ENCODE results near the gene FCHSD2. TPM values are rescaled to one million over a fixed set of nuclear protein-coding genes. Genes with fewer than 3 reads are reported as not detected.

FCHSD2 gene
- 10 to 100 TPM in 2 of 4 donors, 1 to 10 TPM in 2; 2.0 to 25.1 (median 7.9) TPM for polyA plus RNA-seq
- long read RNA-seq, donor 1, result 0 reads
- long read RNA-seq, donor 2, result 0 reads
- long read RNA-seq, donor 3, result 0 reads
- long read RNA-seq, donor 4, result 0 reads
- long read RNA-seq, donor 5, partial matches to known transcripts, result 0 of 1 reads
- long read RNA-seq, donor 5, other reads (novel, unspliced or antisense), result 0 of 1 reads
- long read RNA-seq, donor 6, partial matches to known transcripts, result 0 of 1 reads
- long read RNA-seq, donor 6, other reads (novel, unspliced or antisense), result 0 of 1 reads
- long read RNA-seq, donor 7, result 0 reads
- long read RNA-seq, donor 8, result 0 reads
- long read RNA-seq, donor 9, partial matches to known transcripts, result 0 of 1 reads
- long read RNA-seq, donor 9, other reads (novel, unspliced or antisense), result 0 of 1 reads
- long read RNA-seq, donor 10, partial matches to known transcripts, result 0 of 2 reads
- long read RNA-seq, donor 10, other reads (novel, unspliced or antisense), result 0 of 2 reads

- H3K9me3 ChIP-seq (ENCODE audit: control insufficient read depth in 2 of 2, insufficient read depth in 1 of 2, low read depth in 1 of 2, low read length in 1 of 2), result no peaks in the 10 kb centered on the region
- 0 to 1% (median 0%) methylated on average over 5 to 35 of the region's 35 CpGs for WGBS, 3 donors
- FAIRE-seq (no peak), DNase-seq (no peak)
- H3K27me3 ChIP-seq (ENCODE audit: control insufficient read depth in 3 of 3, insufficient read depth in 3 of 3, low read length in 3 of 3), result no peaks in the 10 kb centered on the region
- H3K36me3 ChIP-seq (ENCODE audit: control insufficient read depth in 3 of 3, insufficient read depth in 2 of 3, low read depth in 1 of 3, low read length in 3 of 3), result peaks cover 0 to 2% (median 0%) of the 10 kb centered on the region in 3 donors
- peak within 1 kb of the TSS; percentile 83 to 95 (median 93) for H3K27ac ChIP-seq (ENCODE audit: low read depth in 1 of 3, low read length in 2 of 3)
- peak within 1 kb of the TSS; percentile 90 to 96 (median 94) for H3K4me3 ChIP-seq (ENCODE audit: low read depth in 1 of 3, low read length in 3 of 3)
- peaks cover 0 to 18% (median 4%) of the 10 kb centered on the region in 3 donors for H3K4me1 ChIP-seq (ENCODE audit: control insufficient read depth in 3 of 3, insufficient read depth in 2 of 3, low read depth in 1 of 3, low read length in 2 of 3)
These were observed at the start of gene FCHSD2 for GRCh38 chr11:73142128-73142377. TSS of gene FCHSD2 (minus strand) at chr11:73142318. CDS start at chr11:73141877, 441 bp downstream.

- H3K27ac ChIP-seq (ENCODE audit: low read depth in 1 of 3, low read length in 2 of 3), result no peak overlapping the region
- FAIRE-seq, result no peak
These were observed 49.0 kb upstream of the FCHSD2 start for GRCh38 chr11:73191151-73191550.

GRCh38 chr11:73190557-73190885 is 48.4 kb upstream of the FCHSD2 start:
- no peak overlapping the region for H3K27ac ChIP-seq (ENCODE audit: low read depth in 1 of 3, low read length in 2 of 3)
- WGBS, 3 donors, result 93 to 98% (median 96%) methylated on average over 3 of the region's 3 CpGs
- H3K4me3 ChIP-seq (ENCODE audit: low read depth in 1 of 3, low read length in 3 of 3), result no peak overlapping the region
- H3K9me3 ChIP-seq (ENCODE audit: control insufficient read depth in 2 of 2, insufficient read depth in 1 of 2, low read depth in 1 of 2, low read length in 1 of 2), result no peaks in the 10 kb centered on the region
- H3K4me1 ChIP-seq (ENCODE audit: control insufficient read depth in 3 of 3, insufficient read depth in 2 of 3, low read depth in 1 of 3, low read length in 2 of 3), result peaks cover 2 to 16% (median 9%) of the 10 kb centered on the region in 3 donors
- DNase-seq (no peak), FAIRE-seq (no peak)
- H3K27me3 ChIP-seq (ENCODE audit: control insufficient read depth in 3 of 3, insufficient read depth in 3 of 3, low read length in 3 of 3), result peaks cover 0 to 3% (median 0%) of the 10 kb centered on the region in 3 donors
- H3K36me3 ChIP-seq (ENCODE audit: control insufficient read depth in 3 of 3, insufficient read depth in 2 of 3, low read depth in 1 of 3, low read length in 3 of 3), result no peaks in the 10 kb centered on the region

More at GRCh38 chr11:73191151-73191550, 49.0 kb upstream of the FCHSD2 start:
- WGBS, 3 donors, result 37 to 64% (median 56%) methylated on average over 6 of the region's 6 CpGs
- Histone ChIP-seq H3K4me1 (ENCODE audit: control insufficient read depth in 3 of 3, insufficient read depth in 2 of 3, low read depth in 1 of 3, low read length in 2 of 3) (peaks cover 2 to 22% (median 12%) of the 10 kb centered on the region in 3 donors), H3K36me3 (ENCODE audit: control insufficient read depth in 3 of 3, insufficient read depth in 2 of 3, low read depth in 1 of 3, low read length in 3 of 3) (no peaks in the 10 kb centered on the region), H3K9me3 (ENCODE audit: control insufficient read depth in 2 of 2, insufficient read depth in 1 of 2, low read depth in 1 of 2, low read length in 1 of 2) (no peaks in the 10 kb centered on the region), H3K4me3 (ENCODE audit: low read depth in 1 of 3, low read length in 3 of 3) (no peak overlapping the region), H3K27me3 (ENCODE audit: control insufficient read depth in 3 of 3, insufficient read depth in 3 of 3, low read length in 3 of 3) (no peaks in the 10 kb centered on the region)
- DNase-seq, result peak in 1 of 2 donors; percentile 1

GRCh38 chr11:73189723-73190556 is 47.8 kb upstream of the FCHSD2 start:
- no peak for DNase-seq
- WGBS, 3 donors, result 71 to 74% (median 73%) methylated on average over 5 of the region's 5 CpGs

GRCh38 chr11:73189315-73189714 is 47.2 kb upstream of the FCHSD2 start:
- whole genome bisulfite sequencing, 3 donors, result 61 to 78% (median 77%) methylated on average over 8 of the region's 8 CpGs
- Histone ChIP-seq H3K9me3 (ENCODE audit: control insufficient read depth in 2 of 2, insufficient read depth in 1 of 2, low read depth in 1 of 2, low read length in 1 of 2) (no peaks in the 10 kb centered on the region), H3K4me1 (ENCODE audit: control insufficient read depth in 3 of 3, insufficient read depth in 2 of 3, low read depth in 1 of 3, low read length in 2 of 3) (peaks cover 2 to 9% (median 5%) of the 10 kb centered on the region in 3 donors), H3K27ac (ENCODE audit: low read depth in 1 of 3, low read length in 2 of 3) (peak overlapping the region in 1 of 3 donors; percentile 11), H3K36me3 (ENCODE audit: control insufficient read depth in 3 of 3, insufficient read depth in 2 of 3, low read depth in 1 of 3, low read length in 3 of 3) (no peaks in the 10 kb centered on the region), H3K4me3 (ENCODE audit: low read depth in 1 of 3, low read length in 3 of 3) (no peak overlapping the region), H3K27me3 (ENCODE audit: control insufficient read depth in 3 of 3, insufficient read depth in 3 of 3, low read length in 3 of 3) (peaks cover 0 to 4% (median 0%) of the 10 kb centered on the region in 3 donors)
- FAIRE-seq, result no peak
- DNase-seq, result no peak

More at GRCh38 chr11:73189723-73190556, 47.8 kb upstream of the FCHSD2 start:
- Histone ChIP-seq H3K27me3 (ENCODE audit: control insufficient read depth in 3 of 3, insufficient read depth in 3 of 3, low read length in 3 of 3) (peaks cover 0 to 4% (median 0%) of the 10 kb centered on the region in 3 donors), H3K4me1 (ENCODE audit: control insufficient read depth in 3 of 3, insufficient read depth in 2 of 3, low read depth in 1 of 3, low read length in 2 of 3) (peaks cover 2 to 10% (median 9%) of the 10 kb centered on the region in 3 donors), H3K9me3 (ENCODE audit: control insufficient read depth in 2 of 2, insufficient read depth in 1 of 2, low read depth in 1 of 2, low read length in 1 of 2) (no peaks in the 10 kb centered on the region), H3K27ac (ENCODE audit: low read depth in 1 of 3, low read length in 2 of 3) (no peak overlapping the region), H3K4me3 (ENCODE audit: low read depth in 1 of 3, low read length in 3 of 3) (no peak overlapping the region), H3K36me3 (ENCODE audit: control insufficient read depth in 3 of 3, insufficient read depth in 2 of 3, low read depth in 1 of 3, low read length in 3 of 3) (no peaks in the 10 kb centered on the region)
- FAIRE-seq, result no peak

- Histone ChIP-seq H3K4me1 (ENCODE audit: control insufficient read depth in 3 of 3, insufficient read depth in 2 of 3, low read depth in 1 of 3, low read length in 2 of 3) (peaks cover 0 to 9% (median 0%) of the 10 kb centered on the region in 3 donors), H3K36me3 (ENCODE audit: control insufficient read depth in 3 of 3, insufficient read depth in 2 of 3, low read depth in 1 of 3, low read length in 3 of 3) (no peaks in the 10 kb centered on the region), H3K27me3 (ENCODE audit: control insufficient read depth in 3 of 3, insufficient read depth in 3 of 3, low read length in 3 of 3) (peaks cover 0 to 4% (median 0%) of the 10 kb centered on the region in 3 donors), H3K4me3 (ENCODE audit: low read depth in 1 of 3, low read length in 3 of 3) (no peak overlapping the region), H3K9me3 (ENCODE audit: control insufficient read depth in 2 of 2, insufficient read depth in 1 of 2, low read depth in 1 of 2, low read length in 1 of 2) (no peaks in the 10 kb centered on the region), H3K27ac (ENCODE audit: low read depth in 1 of 3, low read length in 2 of 3) (no peak overlapping the region)
- 70 to 92% (median 73%) methylated on average over 4 of the region's 4 CpGs for whole genome bisulfite sequencing, 3 donors
- DNase-seq (no peak), FAIRE-seq (no peak)
These were observed 46.2 kb upstream of the FCHSD2 start for GRCh38 chr11:73188301-73188700.

- no peaks in the 10 kb centered on the region for H3K36me3 ChIP-seq (ENCODE audit: control insufficient read depth in 3 of 3, insufficient read depth in 2 of 3, low read depth in 1 of 3, low read length in 3 of 3)
- H3K9me3 ChIP-seq (ENCODE audit: control insufficient read depth in 2 of 2, insufficient read depth in 1 of 2, low read depth in 1 of 2, low read length in 1 of 2), result no peaks in the 10 kb centered on the region
- no peak overlapping the region for H3K4me3 ChIP-seq (ENCODE audit: low read depth in 1 of 3, low read length in 3 of 3)
- peaks cover 0 to 8% (median 4%) of the 10 kb centered on the region in 3 donors for H3K4me1 ChIP-seq (ENCODE audit: control insufficient read depth in 3 of 3, insufficient read depth in 2 of 3, low read depth in 1 of 3, low read length in 2 of 3)
- H3K27ac ChIP-seq (ENCODE audit: low read depth in 1 of 3, low read length in 2 of 3), result no peak overlapping the region
- peaks cover 0 to 4% (median 0%) of the 10 kb centered on the region in 3 donors for H3K27me3 ChIP-seq (ENCODE audit: control insufficient read depth in 3 of 3, insufficient read depth in 3 of 3, low read length in 3 of 3)
- FAIRE-seq (no peak), DNase-seq (no peak)
- 85 to 90% (median 86%) methylated on average over 1 of the region's 1 CpG for WGBS, 3 donors
These were observed 45.7 kb upstream of the FCHSD2 start for GRCh38 chr11:73187854-73188253.

- no peak for DNase-seq
- 48 to 59% (median 57%) methylated on average over 4 of the region's 4 CpGs for WGBS, 3 donors
- Histone ChIP-seq H3K27ac (ENCODE audit: low read depth in 1 of 3, low read length in 2 of 3) (no peak overlapping the region), H3K4me1 (ENCODE audit: control insufficient read depth in 3 of 3, insufficient read depth in 2 of 3, low read depth in 1 of 3, low read length in 2 of 3) (peaks cover 0 to 9% (median 5%) of the 10 kb centered on the region in 3 donors), H3K27me3 (ENCODE audit: control insufficient read depth in 3 of 3, insufficient read depth in 3 of 3, low read length in 3 of 3) (peaks cover 0 to 4% (median 0%) of the 10 kb centered on the region in 3 donors), H3K4me3 (ENCODE audit: low read depth in 1 of 3, low read length in 3 of 3) (no peak overlapping the region), H3K36me3 (ENCODE audit: control insufficient read depth in 3 of 3, insufficient read depth in 2 of 3, low read depth in 1 of 3, low read length in 3 of 3) (no peaks in the 10 kb centered on the region), H3K9me3 (ENCODE audit: control insufficient read depth in 2 of 2, insufficient read depth in 1 of 2, low read depth in 1 of 2, low read length in 1 of 2) (no peaks in the 10 kb centered on the region)
- no peak for FAIRE-seq
These were observed 44.8 kb upstream of the FCHSD2 start for GRCh38 chr11:73186886-73187285.
